VCaP (cell line): Measurements from ENCODE around the gene NPDC1.

Experiments
- H3K27ac ChIP-seq: fragments of 450-650 bp; 2 replicates; pipeline ENCODE4 v1.5.1; 2017
- CTCF ChIP-seq: fragments of 450-650 bp; conservative IDR thresholded peaks from 2 replicates; pipeline ENCODE4 v1.5.1; 2017; ENCODE audit warnings: mild to moderate bottlenecking, moderate library complexity

Gene NPDC1

GRCh38 chr9:137077758-137078693 lies 32.0 kb upstream of the NPDC1 start:
- peak overlapping the region; percentile 100 for H3K27ac ChIP-seq
- TF ChIP-seq CTCF, result no peak

GRCh38 chr9:137077010-137077747 lies 31.2 kb upstream of the NPDC1 start, which contains the start of gene UAP1L1:
UAP1L1 (plus strand) TSS chr9:137077517; CDS start chr9:137077533, 16 bp downstream.
- H3K27ac ChIP-seq, result peak within 1 kb of the TSS; percentile 100
- TF ChIP-seq CTCF, result no peak

- TF ChIP-seq CTCF, result no peak
Observed at GRCh38 chr9:137076636-137077009, 30.6 kb upstream of the NPDC1 start.

GRCh38 chr9:137075275-137075775 lies 29.3 kb upstream of the NPDC1 start:
- TF ChIP-seq CTCF, result no peak
- no peak overlapping the region for H3K27ac ChIP-seq

More at GRCh38 chr9:137076636-137077009, 30.6 kb upstream of the NPDC1 start:
- peak overlapping the region; percentile 100 for H3K27ac ChIP-seq

- no peak overlapping the region for H3K27ac ChIP-seq
- no peak for TF ChIP-seq CTCF
Observed at GRCh38 chr9:137074657-137075274, 28.8 kb upstream of the NPDC1 start.

GRCh38 chr9:137073992-137074399 lies 28.0 kb upstream of the NPDC1 start:
- H3K27ac ChIP-seq, result no peak overlapping the region
- no peak for TF ChIP-seq CTCF

GRCh38 chr9:137071282-137071681 lies 25.3 kb upstream of the NPDC1 start:
- no peak for TF ChIP-seq CTCF
- peak overlapping the region; percentile 96 for H3K27ac ChIP-seq
